ENCODE measurements around the gene METTL25. TPM values are rescaled to one million over a fixed set of nuclear protein-coding genes. Genes with fewer than 3 reads are reported as not detected.
A peak's percentile ranks its signal among the peaks of the same experiment; 100 is the strongest.

The METTL25 gene
- total and polyA plus RNA-seq, 10 of the 15 experiments (the other 5 are each of a cell fraction or from before 2014, with no cell fraction given): 5.6 to 11.3 (median 8.0) TPM

DNA sequence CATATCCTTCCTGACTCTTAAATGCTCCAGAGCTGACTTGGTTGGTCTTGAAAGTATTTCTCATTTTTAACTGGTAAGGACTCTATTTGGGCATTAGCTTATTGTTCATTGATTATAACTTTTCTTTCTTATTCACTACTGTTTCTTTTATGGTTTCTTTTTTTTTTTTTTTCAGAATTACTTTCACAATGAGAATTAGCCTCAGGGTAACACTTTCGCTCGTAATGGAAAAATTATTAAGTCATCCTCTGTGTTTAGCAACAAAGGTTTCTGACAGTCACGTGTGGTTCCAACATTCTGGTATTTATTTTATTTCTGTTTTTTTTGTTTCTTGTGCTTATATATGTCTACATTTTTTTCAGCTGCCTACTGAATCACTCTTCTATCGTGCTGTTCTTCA lies 80.0 kb downstream of the METTL25 start (continued):
- TF ChIP-seq, protein P1, sequence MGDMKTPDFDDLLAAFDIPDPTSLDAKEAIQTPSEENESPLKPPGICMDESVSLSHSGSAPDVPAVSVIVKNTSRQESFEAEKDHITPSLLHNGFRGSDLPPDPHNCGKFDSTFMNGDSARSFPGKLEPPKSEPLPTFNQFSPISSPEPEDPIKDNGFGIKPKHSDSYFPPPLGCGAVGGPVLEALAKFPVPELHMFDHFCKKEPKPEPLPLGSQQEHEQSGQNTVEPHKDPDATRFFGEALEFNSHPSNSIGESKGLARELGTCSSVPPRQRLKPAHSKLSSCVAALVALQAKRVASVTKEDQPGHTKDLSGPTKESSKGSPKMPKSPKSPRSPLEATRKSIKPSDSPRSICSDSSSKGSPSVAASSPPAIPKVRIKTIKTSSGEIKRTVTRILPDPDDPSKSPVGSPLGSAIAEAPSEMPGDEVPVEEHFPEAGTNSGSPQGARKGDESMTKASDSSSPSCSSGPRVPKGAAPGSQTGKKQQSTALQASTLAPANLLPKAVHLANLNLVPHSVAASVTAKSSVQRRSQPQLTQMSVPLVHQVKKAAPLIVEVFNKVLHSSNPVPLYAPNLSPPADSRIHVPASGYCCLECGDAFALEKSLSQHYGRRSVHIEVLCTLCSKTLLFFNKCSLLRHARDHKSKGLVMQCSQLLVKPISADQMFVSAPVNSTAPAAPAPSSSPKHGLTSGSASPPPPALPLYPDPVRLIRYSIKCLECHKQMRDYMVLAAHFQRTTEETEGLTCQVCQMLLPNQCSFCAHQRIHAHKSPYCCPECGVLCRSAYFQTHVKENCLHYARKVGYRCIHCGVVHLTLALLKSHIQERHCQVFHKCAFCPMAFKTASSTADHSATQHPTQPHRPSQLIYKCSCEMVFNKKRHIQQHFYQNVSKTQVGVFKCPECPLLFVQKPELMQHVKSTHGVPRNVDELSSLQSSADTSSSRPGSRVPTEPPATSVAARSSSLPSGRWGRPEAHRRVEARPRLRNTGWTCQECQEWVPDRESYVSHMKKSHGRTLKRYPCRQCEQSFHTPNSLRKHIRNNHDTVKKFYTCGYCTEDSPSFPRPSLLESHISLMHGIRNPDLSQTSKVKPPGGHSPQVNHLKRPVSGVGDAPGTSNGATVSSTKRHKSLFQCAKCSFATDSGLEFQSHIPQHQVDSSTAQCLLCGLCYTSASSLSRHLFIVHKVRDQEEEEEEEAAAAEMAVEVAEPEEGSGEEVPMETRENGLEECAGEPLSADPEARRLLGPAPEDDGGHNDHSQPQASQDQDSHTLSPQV (IDR thresholded peaks at IDR 0.05): no peak
- TF ChIP-seq TCF3 (IDR thresholded peaks at IDR 0.05; ENCODE audit: borderline replicate concordance, insufficient read depth, low read depth, low read length) (no peak), CREM (IDR thresholded peaks at IDR 0.05; ENCODE audit: low read depth) (peak; percentile 73; the same call in 1 of the 2 replicates), CBFB (IDR thresholded peaks at IDR 0.05; ENCODE audit: low read depth) (no peak), BHLHE40 (IDR thresholded peaks at IDR 0.05; ENCODE audit: borderline replicate concordance in 1 of 2, low read depth in 2 of 2, low read length in 1 of 2) (no peak), CBX3 (IDR thresholded peaks at IDR 0.05; ENCODE audit: borderline replicate concordance, low read depth) (no peak), CBX5 (IDR thresholded peaks at IDR 0.05; ENCODE audit: low read depth) (no peak)
- TF ChIP-seq, protein P2, sequence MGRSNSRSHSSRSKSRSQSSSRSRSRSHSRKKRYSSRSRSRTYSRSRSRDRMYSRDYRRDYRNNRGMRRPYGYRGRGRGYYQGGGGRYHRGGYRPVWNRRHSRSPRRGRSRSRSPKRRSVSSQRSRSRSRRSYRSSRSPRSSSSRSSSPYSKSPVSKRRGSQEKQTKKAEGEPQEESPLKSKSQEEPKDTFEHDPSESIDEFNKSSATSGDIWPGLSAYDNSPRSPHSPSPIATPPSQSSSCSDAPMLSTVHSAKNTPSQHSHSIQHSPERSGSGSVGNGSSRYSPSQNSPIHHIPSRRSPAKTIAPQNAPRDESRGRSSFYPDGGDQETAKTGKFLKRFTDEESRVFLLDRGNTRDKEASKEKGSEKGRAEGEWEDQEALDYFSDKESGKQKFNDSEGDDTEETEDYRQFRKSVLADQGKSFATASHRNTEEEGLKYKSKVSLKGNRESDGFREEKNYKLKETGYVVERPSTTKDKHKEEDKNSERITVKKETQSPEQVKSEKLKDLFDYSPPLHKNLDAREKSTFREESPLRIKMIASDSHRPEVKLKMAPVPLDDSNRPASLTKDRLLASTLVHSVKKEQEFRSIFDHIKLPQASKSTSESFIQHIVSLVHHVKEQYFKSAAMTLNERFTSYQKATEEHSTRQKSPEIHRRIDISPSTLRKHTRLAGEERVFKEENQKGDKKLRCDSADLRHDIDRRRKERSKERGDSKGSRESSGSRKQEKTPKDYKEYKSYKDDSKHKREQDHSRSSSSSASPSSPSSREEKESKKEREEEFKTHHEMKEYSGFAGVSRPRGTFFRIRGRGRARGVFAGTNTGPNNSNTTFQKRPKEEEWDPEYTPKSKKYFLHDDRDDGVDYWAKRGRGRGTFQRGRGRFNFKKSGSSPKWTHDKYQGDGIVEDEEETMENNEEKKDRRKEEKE (IDR thresholded peaks at IDR 0.05): no peak
- TF ChIP-seq, protein P3, sequence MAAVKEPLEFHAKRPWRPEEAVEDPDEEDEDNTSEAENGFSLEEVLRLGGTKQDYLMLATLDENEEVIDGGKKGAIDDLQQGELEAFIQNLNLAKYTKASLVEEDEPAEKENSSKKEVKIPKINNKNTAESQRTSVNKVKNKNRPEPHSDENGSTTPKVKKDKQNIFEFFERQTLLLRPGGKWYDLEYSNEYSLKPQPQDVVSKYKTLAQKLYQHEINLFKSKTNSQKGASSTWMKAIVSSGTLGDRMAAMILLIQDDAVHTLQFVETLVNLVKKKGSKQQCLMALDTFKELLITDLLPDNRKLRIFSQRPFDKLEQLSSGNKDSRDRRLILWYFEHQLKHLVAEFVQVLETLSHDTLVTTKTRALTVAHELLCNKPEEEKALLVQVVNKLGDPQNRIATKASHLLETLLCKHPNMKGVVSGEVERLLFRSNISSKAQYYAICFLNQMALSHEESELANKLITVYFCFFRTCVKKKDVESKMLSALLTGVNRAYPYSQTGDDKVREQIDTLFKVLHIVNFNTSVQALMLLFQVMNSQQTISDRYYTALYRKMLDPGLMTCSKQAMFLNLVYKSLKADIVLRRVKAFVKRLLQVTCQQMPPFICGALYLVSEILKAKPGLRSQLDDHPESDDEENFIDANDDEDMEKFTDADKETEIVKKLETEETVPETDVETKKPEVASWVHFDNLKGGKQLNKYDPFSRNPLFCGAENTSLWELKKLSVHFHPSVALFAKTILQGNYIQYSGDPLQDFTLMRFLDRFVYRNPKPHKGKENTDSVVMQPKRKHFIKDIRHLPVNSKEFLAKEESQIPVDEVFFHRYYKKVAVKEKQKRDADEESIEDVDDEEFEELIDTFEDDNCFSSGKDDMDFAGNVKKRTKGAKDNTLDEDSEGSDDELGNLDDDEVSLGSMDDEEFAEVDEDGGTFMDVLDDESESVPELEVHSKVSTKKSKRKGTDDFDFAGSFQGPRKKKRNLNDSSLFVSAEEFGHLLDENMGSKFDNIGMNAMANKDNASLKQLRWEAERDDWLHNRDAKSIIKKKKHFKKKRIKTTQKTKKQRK (IDR thresholded peaks at IDR 0.05; ENCODE audit: low read depth, low read length): no peak
- TF ChIP-seq, protein P4, sequence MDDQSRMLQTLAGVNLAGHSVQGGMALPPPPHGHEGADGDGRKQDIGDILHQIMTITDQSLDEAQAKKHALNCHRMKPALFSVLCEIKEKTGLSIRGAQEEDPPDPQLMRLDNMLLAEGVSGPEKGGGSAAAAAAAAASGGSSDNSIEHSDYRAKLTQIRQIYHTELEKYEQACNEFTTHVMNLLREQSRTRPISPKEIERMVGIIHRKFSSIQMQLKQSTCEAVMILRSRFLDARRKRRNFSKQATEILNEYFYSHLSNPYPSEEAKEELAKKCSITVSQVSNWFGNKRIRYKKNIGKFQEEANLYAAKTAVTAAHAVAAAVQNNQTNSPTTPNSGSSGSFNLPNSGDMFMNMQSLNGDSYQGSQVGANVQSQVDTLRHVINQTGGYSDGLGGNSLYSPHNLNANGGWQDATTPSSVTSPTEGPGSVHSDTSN (IDR thresholded peaks at IDR 0.05; ENCODE audit: insufficient replicate concordance, low read depth, low read length): no peak
- TF ChIP-seq, protein P5, sequence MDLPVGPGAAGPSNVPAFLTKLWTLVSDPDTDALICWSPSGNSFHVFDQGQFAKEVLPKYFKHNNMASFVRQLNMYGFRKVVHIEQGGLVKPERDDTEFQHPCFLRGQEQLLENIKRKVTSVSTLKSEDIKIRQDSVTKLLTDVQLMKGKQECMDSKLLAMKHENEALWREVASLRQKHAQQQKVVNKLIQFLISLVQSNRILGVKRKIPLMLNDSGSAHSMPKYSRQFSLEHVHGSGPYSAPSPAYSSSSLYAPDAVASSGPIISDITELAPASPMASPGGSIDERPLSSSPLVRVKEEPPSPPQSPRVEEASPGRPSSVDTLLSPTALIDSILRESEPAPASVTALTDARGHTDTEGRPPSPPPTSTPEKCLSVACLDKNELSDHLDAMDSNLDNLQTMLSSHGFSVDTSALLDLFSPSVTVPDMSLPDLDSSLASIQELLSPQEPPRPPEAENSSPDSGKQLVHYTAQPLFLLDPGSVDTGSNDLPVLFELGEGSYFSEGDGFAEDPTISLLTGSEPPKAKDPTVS (IDR thresholded peaks at IDR 0.05; ENCODE audit: low read depth, low read length): no peak
- TF ChIP-seq, protein P6, sequence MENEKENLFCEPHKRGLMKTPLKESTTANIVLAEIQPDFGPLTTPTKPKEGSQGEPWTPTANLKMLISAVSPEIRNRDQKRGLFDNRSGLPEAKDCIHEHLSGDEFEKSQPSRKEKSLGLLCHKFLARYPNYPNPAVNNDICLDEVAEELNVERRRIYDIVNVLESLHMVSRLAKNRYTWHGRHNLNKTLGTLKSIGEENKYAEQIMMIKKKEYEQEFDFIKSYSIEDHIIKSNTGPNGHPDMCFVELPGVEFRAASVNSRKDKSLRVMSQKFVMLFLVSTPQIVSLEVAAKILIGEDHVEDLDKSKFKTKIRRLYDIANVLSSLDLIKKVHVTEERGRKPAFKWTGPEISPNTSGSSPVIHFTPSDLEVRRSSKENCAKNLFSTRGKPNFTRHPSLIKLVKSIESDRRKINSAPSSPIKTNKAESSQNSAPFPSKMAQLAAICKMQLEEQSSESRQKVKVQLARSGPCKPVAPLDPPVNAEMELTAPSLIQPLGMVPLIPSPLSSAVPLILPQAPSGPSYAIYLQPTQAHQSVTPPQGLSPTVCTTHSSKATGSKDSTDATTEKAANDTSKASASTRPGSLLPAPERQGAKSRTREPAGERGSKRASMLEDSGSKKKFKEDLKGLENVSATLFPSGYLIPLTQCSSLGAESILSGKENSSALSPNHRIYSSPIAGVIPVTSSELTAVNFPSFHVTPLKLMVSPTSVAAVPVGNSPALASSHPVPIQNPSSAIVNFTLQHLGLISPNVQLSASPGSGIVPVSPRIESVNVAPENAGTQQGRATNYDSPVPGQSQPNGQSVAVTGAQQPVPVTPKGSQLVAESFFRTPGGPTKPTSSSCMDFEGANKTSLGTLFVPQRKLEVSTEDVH (IDR thresholded peaks at IDR 0.05; ENCODE audit: low read depth, partially characterized antibody): no peak

Data from GM12878 (cell line).